K562 (cell line): ENCODE results near the gene CD68. TPM values are rescaled to one million over a fixed set of nuclear protein-coding genes. Genes with fewer than 3 reads are reported as not detected.
A peak's percentile ranks its signal among the peaks of the same experiment; 100 is the strongest.

ENCODE experiments used
- ATAC-seq: fragments of 200-7000 bp; cut with Tn5 transposase; 3 replicates; pipeline ENCODE4 v1.9.1; 2020; ENCODE audit warnings: moderate library complexity
- BruUV-seq: library from RNA; stranded (reverse); fragments of 400-500 nt; replicated peaks from 2 replicates; lab custom pipeline; 2021; lab: Mats Ljungman, UMichigan
- CTCF ChIA-PET: fragments of 300-600 bp; formaldehyde crosslinking; extraction: SDS; loops from one replicate; lab custom pipeline; 2021; ENCODE audit warnings: low intra/inter-chr PET ratio; lab: Yijun Ruan, JAX
- POLR2A ChIA-PET: fragments of 300-600, 350-650 bp; sonication (Branson Sonifier 250); formaldehyde crosslinking; extraction: SDS; loops from one replicate; lab custom pipeline; 2021; ENCODE audit warnings: antibody characterized with exemption, inconsistent platforms; lab: Yijun Ruan, JAX
- DNase-seq, 4 experiments: peaks; one replicate each; pipeline versions ENCODE4 v3.0.0 to v3.0.0-alpha.2; 2011 to 2018; ENCODE audit warnings: low spot score in 3 of 4, mixed read lengths in 3 of 4; ENCODE audit errors: extremely low read depth in 1 of 4
- FAIRE-seq: peaks from 2 replicates; lab custom pipeline; 2011; peaks lifted over from hg19 to GRCh38; lab: Jason Lieb, UNC
- H2AFZ ChIP-seq: 2 replicates; pipeline ENCODE4 v1.6.0; 2011; ENCODE audit warnings: low read depth, low read length, control low read depth, inconsistent platforms
- H3K27ac ChIP-seq: fragments of 200-600 bp; 3 replicates; pipeline ENCODE4 v1.8.0; 2011; ENCODE audit warnings: low read depth, mild to moderate bottlenecking, control low read depth, inconsistent platforms, low read length, moderate library complexity, mixed read lengths; ENCODE audit errors: extremely low read depth
- H3K27me3 ChIP-seq, 2 experiments: fragments of 300-600 bp in 1 of 2; 2 replicates in 1 of 2; 3 replicates in 1 of 2; pipeline versions ENCODE4 v1.6.0 to v1.8.0; 2011; ENCODE audit warnings: inconsistent platforms in 2 of 2, low read length in 2 of 2, mild to moderate bottlenecking in 1 of 2, mixed read lengths in 1 of 2, moderate library complexity in 1 of 2; ENCODE audit not compliant: control insufficient read depth in 2 of 2, insufficient read depth in 2 of 2
- H3K36me3 ChIP-seq: fragments of 300-600 bp; 3 replicates; pipeline ENCODE4 v1.8.0; 2011; ENCODE audit warnings: mild to moderate bottlenecking, low read length, inconsistent platforms; ENCODE audit not compliant: control insufficient read depth, insufficient read depth
- H3K4me1 ChIP-seq, 2 experiments: fragments of 200-600 bp in 1 of 2; replicated peaks in 1 of 2; 2 replicates in 1 of 2; 3 replicates in 1 of 2; pipeline versions ENCODE4 v1.5.1 to v1.8.0; 2011; ENCODE audit warnings: inconsistent platforms in 2 of 2, low read length in 2 of 2, mild to moderate bottlenecking in 1 of 2, mixed read lengths in 1 of 2, moderate library complexity in 1 of 2; ENCODE audit not compliant: control insufficient read depth in 2 of 2, insufficient read depth in 2 of 2
- H3K4me2 ChIP-seq: 2 replicates; pipeline ENCODE4 v1.6.1; 2011; ENCODE audit warnings: low read length, control low read depth, inconsistent platforms, mixed read lengths; ENCODE audit not compliant: insufficient read depth
- H3K4me3 ChIP-seq: fragments of 200-600 bp; sonication (generic), shearing (Covaris generic); 2 replicates; pipeline ENCODE4 v1.5.1; 2016; ENCODE audit warnings: control low read depth, inconsistent platforms
- H3K79me2 ChIP-seq: fragments of 200-600 bp; 3 replicates; pipeline ENCODE4 v1.8.0; 2011; ENCODE audit warnings: low read length, inconsistent platforms; ENCODE audit not compliant: control insufficient read depth, insufficient read depth
- H3K9ac ChIP-seq, 2 experiments: 2 replicates each; pipeline versions ENCODE4 v1.6.0 to v1.6.1; 2011; ENCODE audit warnings: low read depth in 2 of 2, low read length in 2 of 2, control low read depth in 1 of 2, inconsistent platforms in 1 of 2, mild to moderate bottlenecking in 1 of 2, mixed read lengths in 1 of 2; ENCODE audit not compliant: insufficient read depth in 1 of 2
- H3K9me1 ChIP-seq: one replicate; pipeline ENCODE4 v1.6.0; 2011; ENCODE audit warnings: inconsistent platforms, mild to moderate bottlenecking, low read length, moderate library complexity; ENCODE audit not compliant: control insufficient read depth, insufficient read depth
- H3K9me3 ChIP-seq: replicated peaks from 2 replicates; pipeline ENCODE4 v1.5.1; 2011; ENCODE audit warnings: low read depth, low read length, inconsistent platforms; ENCODE audit not compliant: control insufficient read depth, insufficient read depth
- H4K20me1 ChIP-seq: replicated peaks from 2 replicates; pipeline ENCODE4 v1.6.1; 2011; ENCODE audit warnings: low read length, inconsistent platforms, mixed read lengths; ENCODE audit not compliant: control insufficient read depth, insufficient read depth
- ELF2 ChIP-seq: fragments of 250-450 bp; sonication (Bioruptor Pico); IDR thresholded peaks from 2 replicates; pipeline ENCODE4 v1.5.0; 2021; ENCODE audit warnings: mild to moderate bottlenecking
- FOXA1 ChIP-seq: fragments of 450-650 bp; IDR thresholded peaks from 2 replicates; pipeline ENCODE4 v1.6.1; 2016; ENCODE audit warnings: mild to moderate bottlenecking, borderline replicate concordance
- OTX1 ChIP-seq: fragments of 450-650 bp; formaldehyde crosslinking; IDR thresholded peaks from 2 replicates; pipeline ENCODE4 v1.4.0; 2022; ENCODE audit warnings: mild to moderate bottlenecking
- POLR2A ChIP-seq: fragments of 450-650 bp; conservative IDR thresholded peaks from 2 replicates; pipeline ENCODE4 v1.6.1; 2016
- POLR2AphosphoS5 ChIP-seq: IDR thresholded peaks from 2 replicates; pipeline ENCODE4 v1.6.1; 2011; ENCODE audit warnings: mild to moderate bottlenecking, low read depth, low read length, moderate library complexity; ENCODE audit not compliant: control insufficient read depth, insufficient read depth
- SUPT5H ChIP-seq: fragments of 450-650 bp; IDR thresholded peaks from 2 replicates; pipeline ENCODE4 v1.6.1; 2016
- TARDBP ChIP-seq: fragments of 450-650 bp; IDR thresholded peaks from 2 replicates; pipeline ENCODE4 v1.6.1; 2016
- ZNF311 ChIP-seq: fragments of 250-450 bp; sonication (Bioruptor Pico); IDR thresholded peaks from 2 replicates; pipeline ENCODE4 v1.4.0; 2020; ENCODE audit warnings: mild to moderate bottlenecking, moderate library complexity
- ZNF696 ChIP-seq: fragments of 250-450 bp; sonication (Bioruptor Pico); conservative IDR thresholded peaks from 2 replicates; pipeline ENCODE4 v1.4.0; 2020; ENCODE audit warnings: mild to moderate bottlenecking, moderate library complexity
- WGBS: fragments of 100-300 bp; shearing (Covaris generic); methylation state at CpG from one replicate; pipeline ENCODE4 v1.1.6; 2016; ENCODE audit warnings: low coverage, mixed read lengths; ENCODE audit not compliant: insufficient coverage; ENCODE audit errors: missing lambda C conversion rate; 5-methylcytosine and 5-hydroxymethylcytosine counted together
- in situ Hi-C: fragments of 300-500 bp; cut with MboI; formaldehyde crosslinking; loops from 4 replicates; pipeline ENCODE4 v1.15.0; 2018; ENCODE audit warnings: inconsistent platforms, mixed read lengths
- intact Hi-C: fragments of 100-400 bp; cut with micrococcal nuclease; formaldehyde crosslinking; loops from 2 replicates; pipeline ENCODE4 v1.14.2; 2022
- polyA plus RNA-seq, 8 experiments: library from polyadenylated mRNA; depleted of rRNA in 4 of 8; stranded (reverse) in 5 of 8; unstranded in 3 of 8; fragments of >200 nt; fragmentation: Nextera tagmentation in 2 of 8; fragmentation: Illumina TruSeq in 1 of 8; extraction: Ambion mirVana in 2 of 8; extraction: Trizol in 1 of 8; gene quantifications; 2 replicates each; pipeline versions ENCODE4 v1.2.1 to v1.2.3, GENCODE V29; 2011 to 2014; ENCODE audit warnings: inconsistent platforms in 1 of 8, missing spikeins in 1 of 8
- total RNA-seq, 7 experiments: library from RNA; depleted of rRNA in 6 of 7; stranded (reverse); fragments of >200 nt in 6 of 7; fragmentation: Illumina TruSeq in 2 of 7; extraction: Trizol in 2 of 7; gene quantifications; 2 replicates each; pipeline versions ENCODE4 v1.2.1 to v1.2.3, GENCODE V29; 2011 to 2021; ENCODE audit warnings: low replicate concordance in 1 of 7
- TF ChIP-seq, protein P1 (sequence below): sonication (generic); formaldehyde crosslinking; IDR thresholded peaks from 2 replicates; pipeline ENCODE4 v1.8.1; 2023; ENCODE audit warnings: mild to moderate bottlenecking, missing genetic modification reagents, moderate library complexity
- TF ChIP-seq, protein P2 (sequence below), 3 experiments: IDR thresholded peaks in 2 of 3; conservative IDR thresholded peaks in 1 of 3; 2 replicates each; pipeline ENCODE4 v1.5.1; 2011 to 2012; ENCODE audit warnings: low read length in 3 of 3, mild to moderate bottlenecking in 3 of 3, control low read depth in 2 of 3, improper control_type of control experiment in 1 of 3, inconsistent platforms in 1 of 3, low read depth in 1 of 3, mixed read lengths in 1 of 3, moderate library complexity in 1 of 3; ENCODE audit not compliant: insufficient read depth in 2 of 3
- TF ChIP-seq, protein P3 (sequence below): fragments of 450-650 bp; IDR thresholded peaks from 2 replicates; pipeline ENCODE4 v1.6.1; 2017; ENCODE audit warnings: mild to moderate bottlenecking, moderate library complexity
- TF ChIP-seq, protein P4 (sequence below): sonication (generic); formaldehyde crosslinking; IDR thresholded peaks from 2 replicates; pipeline ENCODE4 v1.8.1; 2023; ENCODE audit warnings: mild to moderate bottlenecking, missing genetic modification reagents

The CD68 gene
- total and polyA plus RNA-seq, 9 of the 15 experiments (the other 6 are each of a cell fraction or from before 2014, with no cell fraction given), result 28.2 to 89.8 (median 37.7) TPM

DNA sequence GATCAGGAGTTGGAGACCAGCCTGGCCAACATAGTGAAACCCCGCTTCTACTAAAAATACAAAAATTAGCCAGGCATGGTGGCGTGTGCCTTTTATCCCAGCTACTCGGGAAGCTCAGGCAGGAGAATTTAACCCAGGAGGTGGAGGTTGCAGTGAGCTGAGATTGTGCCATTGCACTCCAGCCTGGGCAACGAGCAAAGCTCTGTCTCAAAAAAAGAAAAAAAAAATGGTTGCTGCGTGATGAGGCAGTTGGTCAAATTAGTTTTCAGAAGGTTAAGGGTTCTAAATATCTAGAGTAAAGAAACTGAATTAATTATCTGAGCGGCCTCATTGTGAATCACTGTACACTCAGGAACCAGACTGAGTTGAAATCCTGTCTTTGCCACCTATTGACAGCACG is 3.5 kb upstream of the CD68 start:
- peaks cover 76% of the 10 kb centered on the region for H3K79me2 ChIP-seq
- H3K27ac ChIP-seq, result peak overlapping the region; percentile 98
- POLR2A ChIA-PET, result interaction anchor here (0.6 to 6.7 kb wide), 7 partner anchors 8 to 239 kb away, joined by 3 to 46 read pairs (median 4); partner anchors contain the start of genes ACAP1 and MPDU1

More for the DNA sequence above, 3.5 kb upstream of the CD68 start:
- Histone ChIP-seq H3K9me3 (no peaks in the 10 kb centered on the region), H3K9me1 (peaks cover 9% of the 10 kb centered on the region), H4K20me1 (peaks cover 43% of the 10 kb centered on the region), H3K36me3 (peaks cover 68% of the 10 kb centered on the region), H3K4me1 (peaks cover 28 to 42% of the 10 kb centered on the region in 2 experiments), H3K4me2 (0 out of 2 replicates have a peak overlapping the region, but pooled peaks have one; percentile 83), H3K4me3 (no peak overlapping the region; the same call in 1 of the 2 replicates), H3K9ac (peak overlapping the region in 1 of 2 experiments; percentile 84; a peak in 1 of 4 replicates), H2AFZ (no peak overlapping the region), H3K27me3 (no peaks in the 10 kb centered on the region)
- 75% methylated on average over 6 of the region's 7 CpGs for WGBS
- ATAC-seq, result no peak
- in situ Hi-C loops, result no loop called here
- no TSS peak for BruUV-seq
- intact Hi-C loops, result no loop called here
- FAIRE-seq, result no peak
- no peak for DNase-seq
- TF ChIP-seq, protein P1, sequence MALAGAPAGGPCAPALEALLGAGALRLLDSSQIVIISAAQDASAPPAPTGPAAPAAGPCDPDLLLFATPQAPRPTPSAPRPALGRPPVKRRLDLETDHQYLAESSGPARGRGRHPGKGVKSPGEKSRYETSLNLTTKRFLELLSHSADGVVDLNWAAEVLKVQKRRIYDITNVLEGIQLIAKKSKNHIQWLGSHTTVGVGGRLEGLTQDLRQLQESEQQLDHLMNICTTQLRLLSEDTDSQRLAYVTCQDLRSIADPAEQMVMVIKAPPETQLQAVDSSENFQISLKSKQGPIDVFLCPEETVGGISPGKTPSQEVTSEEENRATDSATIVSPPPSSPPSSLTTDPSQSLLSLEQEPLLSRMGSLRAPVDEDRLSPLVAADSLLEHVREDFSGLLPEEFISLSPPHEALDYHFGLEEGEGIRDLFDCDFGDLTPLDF (CRISPR knock-in tag), result no peak
- no peak for TF ChIP-seq ELF2 (CRISPR knock-in tag)
- peak; percentile 3; the same call in 1 of the 2 replicates for TF ChIP-seq POLR2AphosphoS5
- no peak for TF ChIP-seq OTX1
- TF ChIP-seq, protein P2, sequence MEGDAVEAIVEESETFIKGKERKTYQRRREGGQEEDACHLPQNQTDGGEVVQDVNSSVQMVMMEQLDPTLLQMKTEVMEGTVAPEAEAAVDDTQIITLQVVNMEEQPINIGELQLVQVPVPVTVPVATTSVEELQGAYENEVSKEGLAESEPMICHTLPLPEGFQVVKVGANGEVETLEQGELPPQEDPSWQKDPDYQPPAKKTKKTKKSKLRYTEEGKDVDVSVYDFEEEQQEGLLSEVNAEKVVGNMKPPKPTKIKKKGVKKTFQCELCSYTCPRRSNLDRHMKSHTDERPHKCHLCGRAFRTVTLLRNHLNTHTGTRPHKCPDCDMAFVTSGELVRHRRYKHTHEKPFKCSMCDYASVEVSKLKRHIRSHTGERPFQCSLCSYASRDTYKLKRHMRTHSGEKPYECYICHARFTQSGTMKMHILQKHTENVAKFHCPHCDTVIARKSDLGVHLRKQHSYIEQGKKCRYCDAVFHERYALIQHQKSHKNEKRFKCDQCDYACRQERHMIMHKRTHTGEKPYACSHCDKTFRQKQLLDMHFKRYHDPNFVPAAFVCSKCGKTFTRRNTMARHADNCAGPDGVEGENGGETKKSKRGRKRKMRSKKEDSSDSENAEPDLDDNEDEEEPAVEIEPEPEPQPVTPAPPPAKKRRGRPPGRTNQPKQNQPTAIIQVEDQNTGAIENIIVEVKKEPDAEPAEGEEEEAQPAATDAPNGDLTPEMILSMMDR (IDR thresholded peaks at IDR 0.05 in 2 of 3, conservative IDR thresholded peaks at IDR 0.05 in 1 of 3; ENCODE audit: insufficient read depth in 2 of 3, low read depth in 1 of 3, low read length in 3 of 3), result no peak
- TF ChIP-seq FOXA1, result no peak
- TF ChIP-seq, protein P3, sequence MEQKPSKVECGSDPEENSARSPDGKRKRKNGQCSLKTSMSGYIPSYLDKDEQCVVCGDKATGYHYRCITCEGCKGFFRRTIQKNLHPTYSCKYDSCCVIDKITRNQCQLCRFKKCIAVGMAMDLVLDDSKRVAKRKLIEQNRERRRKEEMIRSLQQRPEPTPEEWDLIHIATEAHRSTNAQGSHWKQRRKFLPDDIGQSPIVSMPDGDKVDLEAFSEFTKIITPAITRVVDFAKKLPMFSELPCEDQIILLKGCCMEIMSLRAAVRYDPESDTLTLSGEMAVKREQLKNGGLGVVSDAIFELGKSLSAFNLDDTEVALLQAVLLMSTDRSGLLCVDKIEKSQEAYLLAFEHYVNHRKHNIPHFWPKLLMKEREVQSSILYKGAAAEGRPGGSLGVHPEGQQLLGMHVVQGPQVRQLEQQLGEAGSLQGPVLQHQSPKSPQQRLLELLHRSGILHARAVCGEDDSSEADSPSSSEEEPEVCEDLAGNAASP, result no peak
- TF ChIP-seq POLR2A, result peak; percentile 52; the same call in 1 of the 2 replicates
- TF ChIP-seq ZNF696, result no peak
- 0 out of 2 replicates have a peak, but pooled peaks have one; percentile 17 for TF ChIP-seq SUPT5H
- TF ChIP-seq, protein P4, sequence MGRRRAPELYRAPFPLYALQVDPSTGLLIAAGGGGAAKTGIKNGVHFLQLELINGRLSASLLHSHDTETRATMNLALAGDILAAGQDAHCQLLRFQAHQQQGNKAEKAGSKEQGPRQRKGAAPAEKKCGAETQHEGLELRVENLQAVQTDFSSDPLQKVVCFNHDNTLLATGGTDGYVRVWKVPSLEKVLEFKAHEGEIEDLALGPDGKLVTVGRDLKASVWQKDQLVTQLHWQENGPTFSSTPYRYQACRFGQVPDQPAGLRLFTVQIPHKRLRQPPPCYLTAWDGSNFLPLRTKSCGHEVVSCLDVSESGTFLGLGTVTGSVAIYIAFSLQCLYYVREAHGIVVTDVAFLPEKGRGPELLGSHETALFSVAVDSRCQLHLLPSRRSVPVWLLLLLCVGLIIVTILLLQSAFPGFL (CRISPR knock-in tag), result no peak
- TF ChIP-seq ZNF311 (CRISPR knock-in tag), result no peak
- no peak for TF ChIP-seq TARDBP
- CTCF ChIA-PET, result interaction anchor here (0.7 kb wide), 1 partner anchor 220 kb away, joined by 3 read pairs; no protein-coding TSS in a partner anchor
